GM10847 (cell line): ENCODE measurements around the gene HCFC1.

Source experiments
- POLR2A ChIP-seq: IDR thresholded peaks from 2 replicates; pipeline ENCODE4 v1.6.1; 2011; ENCODE audit not compliant: insufficient read length; ENCODE audit errors: extremely low read depth

The HCFC1 gene

DNA sequence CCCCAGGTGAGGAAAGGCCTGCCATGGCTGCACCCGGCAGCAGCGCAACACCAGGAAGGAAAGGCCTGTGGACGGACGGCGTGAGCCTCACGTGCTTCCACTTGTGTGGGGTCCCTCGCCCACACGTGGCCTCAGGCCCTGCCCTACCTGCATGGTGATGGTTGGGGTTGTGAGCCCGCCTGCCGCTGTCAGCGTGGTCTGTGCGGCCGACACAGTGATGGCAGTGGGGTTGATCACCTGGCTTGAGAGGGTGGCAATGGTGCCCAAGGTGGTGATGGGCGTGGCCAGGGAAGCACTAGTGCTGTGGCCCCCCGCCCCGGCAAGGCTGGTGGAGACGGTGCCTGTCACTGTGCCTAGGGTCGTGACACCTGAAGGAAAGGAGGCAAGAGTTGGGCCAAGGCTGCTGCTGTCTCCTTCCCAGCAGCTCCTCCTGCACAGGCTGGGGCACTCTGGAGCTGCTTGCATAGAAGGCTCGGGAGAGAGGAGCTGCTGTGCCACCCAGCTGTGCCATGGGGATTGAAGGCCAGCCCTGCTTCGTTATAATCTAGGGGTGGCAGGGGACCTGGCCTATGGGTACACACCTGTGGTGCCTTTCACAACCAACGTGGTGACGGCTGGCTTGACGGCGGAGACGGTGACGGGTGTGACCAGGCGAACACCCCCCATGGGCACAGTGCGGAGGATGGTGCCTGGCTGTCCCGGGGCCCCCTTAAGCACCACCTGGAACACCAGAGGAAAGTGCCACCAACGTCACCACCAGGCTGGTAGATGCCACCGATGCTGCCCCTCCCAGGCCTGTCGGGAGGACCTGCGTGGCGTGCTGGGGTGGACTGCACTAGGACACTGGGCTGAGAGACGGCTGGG is 15.3 kb downstream of the HCFC1 start:
- no peak for TF ChIP-seq POLR2A

DNA sequence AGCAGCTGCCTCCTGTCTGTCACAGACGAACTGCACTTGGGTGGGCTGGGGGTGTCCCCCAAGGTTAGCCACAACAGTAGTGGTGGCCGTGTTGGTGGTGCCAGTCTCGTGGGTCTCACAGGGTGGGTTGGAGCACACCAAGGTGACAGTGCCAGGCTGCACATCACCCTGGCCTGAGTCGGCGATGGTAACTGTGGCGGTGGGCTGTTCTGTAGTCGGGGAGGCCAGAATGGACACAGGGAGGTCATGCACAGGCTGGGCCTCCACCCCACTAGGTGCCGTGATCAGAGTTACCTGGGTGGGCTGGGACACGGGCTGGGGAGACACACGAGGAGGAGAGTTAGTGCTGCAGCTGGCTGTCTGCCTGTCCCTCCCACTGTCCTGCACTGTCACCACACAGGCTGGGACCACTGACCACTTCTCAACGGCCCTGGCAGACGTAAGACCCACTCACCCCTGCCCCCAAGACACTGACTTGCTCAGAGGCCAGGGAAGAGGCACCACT is 16.3 kb downstream of the HCFC1 start:
- TF ChIP-seq POLR2A = no peak

DNA sequence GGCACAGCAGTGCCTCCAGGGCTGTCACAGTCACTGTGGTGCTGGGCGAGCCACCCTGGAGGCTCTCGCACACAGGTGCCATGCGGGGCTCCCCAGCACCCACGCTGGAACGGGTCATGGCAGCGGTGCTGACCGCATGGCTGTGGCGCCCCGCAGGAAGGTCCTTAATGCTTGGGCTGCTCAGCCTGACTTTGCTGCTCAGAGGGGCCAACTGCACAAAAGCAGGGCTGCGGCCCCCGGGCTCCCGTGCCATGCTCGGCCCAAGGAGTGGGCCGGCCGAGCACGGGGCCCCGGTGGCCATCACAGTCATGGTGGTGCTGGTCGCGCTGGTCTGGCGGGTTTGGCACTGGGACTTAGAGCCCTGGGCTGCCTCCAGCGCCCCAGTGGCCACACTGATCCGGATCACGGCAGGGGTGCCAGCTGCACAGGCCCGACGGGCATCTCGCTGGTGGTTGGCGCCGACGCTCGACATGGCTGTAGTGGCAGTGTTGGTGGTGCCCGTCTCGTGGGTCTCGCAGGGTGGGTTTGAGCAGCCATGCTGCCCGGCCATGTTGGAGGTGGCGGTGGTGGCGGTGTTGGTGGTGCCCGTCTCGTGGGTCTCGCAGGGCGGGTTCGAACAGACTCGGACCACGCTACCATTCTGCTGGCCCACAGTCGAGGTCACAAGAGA is 16.9 kb downstream of the HCFC1 start:
- no peak for TF ChIP-seq POLR2A

DNA sequence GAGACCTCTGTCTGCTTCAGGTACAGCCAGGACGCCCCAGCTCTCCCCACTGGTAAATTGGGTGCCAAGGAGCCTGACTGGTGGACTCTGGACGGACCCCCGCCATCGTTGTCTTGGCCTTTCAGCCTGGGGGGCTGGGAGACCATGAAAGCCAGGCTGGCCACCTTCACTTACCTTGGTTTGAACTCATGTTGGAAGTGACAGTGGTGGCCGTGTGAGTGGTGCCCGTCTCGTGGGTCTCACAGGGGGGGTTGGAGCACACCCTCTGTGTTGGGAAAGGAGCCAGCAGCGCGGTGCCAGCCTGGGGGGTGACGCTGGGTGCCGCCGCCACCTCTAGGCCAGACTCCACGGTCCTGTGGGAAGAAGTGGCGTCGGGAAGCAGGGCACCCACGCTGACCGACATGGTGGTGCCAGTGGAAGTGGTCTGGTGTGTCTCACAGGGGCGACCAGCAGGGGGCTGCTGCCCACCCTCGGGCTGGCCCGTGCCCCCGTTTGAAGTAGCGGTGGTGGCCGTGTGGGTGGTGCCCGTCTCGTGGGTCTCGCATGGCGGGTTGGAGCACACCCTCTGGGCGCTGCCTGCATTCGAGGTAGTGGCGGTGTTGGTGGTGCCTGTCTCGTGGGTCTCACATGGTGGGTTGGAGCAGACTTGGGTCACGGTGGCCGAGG is 17.6 kb downstream of the HCFC1 start:
- no peak for TF ChIP-seq POLR2A

DNA sequence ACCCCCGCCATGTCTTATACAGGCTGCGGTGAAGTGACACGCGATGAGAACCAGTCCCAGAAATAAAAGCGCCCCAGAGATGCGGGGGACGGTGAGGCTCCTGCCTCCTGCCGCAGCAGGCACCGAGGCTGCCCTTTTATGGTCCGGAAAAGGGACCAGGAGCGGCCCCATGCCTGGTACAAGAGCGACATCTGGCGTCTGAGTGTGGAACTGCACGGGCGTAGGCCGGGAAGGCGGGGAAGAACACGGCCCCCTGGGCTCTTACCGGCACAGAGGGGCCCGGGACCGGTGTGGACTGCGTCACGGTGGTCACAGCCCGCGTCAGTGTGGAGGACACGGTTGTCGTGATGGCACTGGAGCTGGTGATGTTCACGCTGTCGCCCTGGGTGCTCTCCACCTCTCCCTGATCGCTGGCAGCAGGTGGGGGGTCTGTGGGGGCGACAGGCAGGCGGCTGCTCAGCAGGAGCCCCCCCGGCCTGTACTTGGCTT is 18.2 kb downstream of the HCFC1 start:
- TF ChIP-seq POLR2A = no peak

DNA sequence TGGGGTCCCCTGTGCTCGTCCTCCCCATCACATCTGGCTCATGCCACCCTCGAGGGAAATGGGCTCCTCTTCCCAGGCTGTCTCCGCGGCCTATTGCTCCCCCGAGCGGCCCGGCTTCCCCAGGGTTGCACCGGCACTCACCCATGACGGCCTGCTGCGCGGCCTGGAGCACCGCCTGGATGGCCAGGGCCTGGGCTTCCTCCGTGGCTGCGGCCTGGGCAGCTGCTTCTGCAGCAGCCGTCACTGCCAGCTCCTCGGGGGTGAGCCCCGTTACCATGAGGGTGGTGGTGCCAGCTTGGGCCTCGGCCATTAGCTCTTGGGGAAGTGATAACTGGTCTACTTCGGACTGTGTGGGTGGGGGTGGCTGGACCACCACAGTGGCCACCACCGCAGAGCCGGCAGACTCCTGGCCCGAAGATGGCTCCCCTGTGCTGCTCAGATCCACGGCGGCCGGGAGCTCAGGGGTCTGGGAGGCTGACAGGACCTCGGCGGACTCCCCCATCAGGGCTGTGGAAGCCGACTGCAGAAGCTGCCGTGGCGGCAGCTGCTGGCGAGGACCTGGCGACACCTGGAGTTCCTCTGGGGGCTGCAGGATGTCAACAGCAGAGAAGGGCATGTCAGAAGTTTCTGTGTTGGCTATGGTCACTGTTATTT is 19.1 kb downstream of the HCFC1 start:
- TF ChIP-seq POLR2A = no peak

DNA sequence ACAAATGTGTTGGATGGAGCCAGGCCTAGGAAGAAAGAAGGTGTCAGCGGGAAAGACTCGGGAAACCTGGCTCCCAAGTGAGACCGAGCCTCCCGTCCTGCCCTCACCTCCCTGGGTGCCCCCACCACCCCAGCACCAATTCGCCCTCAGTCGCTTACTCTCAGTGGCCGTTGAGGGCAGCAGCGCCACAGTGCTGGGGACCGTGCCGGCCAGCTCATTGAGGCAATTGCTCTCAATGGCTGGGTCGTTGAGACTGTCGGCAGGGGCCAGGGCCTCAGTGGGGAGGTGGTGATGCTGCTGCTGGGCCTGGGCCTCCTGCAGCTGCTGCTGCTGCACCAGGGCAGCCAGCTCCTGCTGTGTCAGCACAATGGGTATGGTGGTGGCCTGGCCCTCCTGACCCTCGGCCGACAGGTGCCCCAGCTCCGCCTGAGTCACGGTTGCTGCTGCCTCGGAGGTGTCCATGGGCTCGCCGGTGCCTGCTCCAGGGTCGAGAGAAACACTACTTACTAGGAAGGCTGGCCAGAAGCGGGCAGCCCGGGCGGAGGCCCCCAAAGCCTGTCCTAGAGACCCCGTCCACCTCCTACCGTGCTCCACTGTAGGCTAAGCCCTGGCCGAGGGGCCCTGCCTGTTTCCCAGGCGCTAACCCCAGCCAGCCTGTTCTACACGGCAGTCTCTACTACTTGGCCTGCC is 19.8 kb downstream of the HCFC1 start:
- no peak for TF ChIP-seq POLR2A

DNA sequence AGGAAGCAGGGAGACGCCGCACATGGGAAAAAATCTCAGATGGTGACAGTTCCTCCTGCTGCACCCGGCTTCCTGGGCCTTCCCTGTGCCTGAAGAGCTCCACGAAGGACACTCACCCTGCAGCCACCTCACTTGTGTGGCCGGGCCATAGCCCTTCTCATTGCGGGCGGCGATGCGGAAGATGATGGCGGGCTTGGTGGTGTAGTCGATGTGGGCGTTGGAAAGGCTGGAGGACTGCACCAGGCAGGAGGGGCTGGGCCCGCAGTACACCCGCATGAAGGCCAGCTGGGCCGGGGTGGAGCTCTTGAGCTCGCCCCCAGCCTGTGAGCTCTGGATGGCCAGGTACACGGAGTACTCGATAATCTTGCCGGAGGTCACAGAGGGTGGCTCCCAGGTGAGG is 21.5 kb downstream of the HCFC1 start:
- no peak for TF ChIP-seq POLR2A

DNA sequence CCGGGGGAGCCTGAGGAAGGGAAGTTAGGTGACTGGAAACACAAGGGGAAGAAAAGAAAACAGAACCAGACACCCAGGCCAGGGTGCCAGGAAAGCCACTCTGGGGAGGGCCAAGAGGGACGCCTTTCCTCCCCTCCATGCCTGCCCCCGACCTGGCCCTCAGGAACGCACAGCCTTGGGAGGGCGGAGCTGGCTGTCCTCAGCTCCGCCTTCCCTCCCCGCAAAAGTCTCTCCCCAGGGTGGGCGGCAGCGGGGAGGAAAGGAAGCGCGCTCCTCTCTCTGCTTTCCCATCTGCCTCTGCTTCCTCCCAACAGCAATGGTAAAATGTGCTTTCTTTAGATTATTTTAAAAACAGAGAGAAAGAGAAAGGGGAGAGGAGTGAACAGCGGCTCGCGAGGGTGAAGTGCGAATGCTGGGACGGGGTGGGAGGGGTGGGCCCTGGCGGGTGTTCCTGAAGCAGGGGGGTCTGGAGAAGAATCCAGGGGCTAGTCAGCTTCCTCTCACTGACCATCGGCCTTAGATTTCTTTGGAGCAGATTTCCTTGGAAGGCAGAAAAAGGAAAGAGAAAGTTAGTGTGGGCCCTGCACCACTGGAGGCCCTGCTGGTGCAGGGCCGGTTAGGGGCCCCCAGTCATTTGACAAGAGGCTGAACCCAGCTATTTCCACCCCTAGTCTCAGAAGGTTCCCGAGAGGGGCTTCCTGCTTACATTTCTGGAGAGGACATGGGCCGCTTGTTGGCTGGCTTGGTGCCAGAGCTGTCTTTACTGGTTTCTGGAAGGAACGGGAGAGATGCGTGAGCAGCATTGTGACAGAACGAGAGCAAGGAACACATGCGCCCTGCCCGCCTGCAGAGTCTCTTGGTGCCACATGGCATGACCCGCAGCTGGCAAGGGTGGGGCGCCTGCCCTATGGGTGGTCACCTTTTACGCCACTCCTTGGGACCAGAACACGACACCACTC is 22.5 kb downstream of the HCFC1 start:
- no peak for TF ChIP-seq POLR2A

DNA sequence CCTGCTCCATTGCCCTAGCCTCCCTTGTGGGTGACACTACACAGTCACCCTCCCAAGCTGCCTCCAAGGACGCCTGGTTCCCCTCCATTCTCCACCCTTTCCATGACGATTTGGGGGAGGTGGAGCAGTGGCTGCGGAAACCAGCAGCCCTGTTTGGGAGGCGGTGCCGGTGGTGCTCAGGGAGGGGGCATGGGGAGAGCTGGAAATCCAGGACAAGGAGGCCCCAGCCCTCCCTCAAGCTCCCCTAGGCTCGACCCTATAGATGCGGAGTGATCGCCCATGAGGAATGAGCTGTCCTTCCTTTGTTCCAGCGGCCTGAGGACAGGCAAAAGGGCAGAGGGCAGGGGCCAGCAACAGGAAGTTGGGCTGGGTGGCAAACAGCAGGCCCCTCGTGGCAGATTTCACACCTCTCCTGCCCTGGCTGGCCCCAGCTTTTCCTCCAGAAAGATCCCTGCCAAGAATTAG is 23.6 kb downstream of the HCFC1 start:
- no peak for TF ChIP-seq POLR2A

DNA sequence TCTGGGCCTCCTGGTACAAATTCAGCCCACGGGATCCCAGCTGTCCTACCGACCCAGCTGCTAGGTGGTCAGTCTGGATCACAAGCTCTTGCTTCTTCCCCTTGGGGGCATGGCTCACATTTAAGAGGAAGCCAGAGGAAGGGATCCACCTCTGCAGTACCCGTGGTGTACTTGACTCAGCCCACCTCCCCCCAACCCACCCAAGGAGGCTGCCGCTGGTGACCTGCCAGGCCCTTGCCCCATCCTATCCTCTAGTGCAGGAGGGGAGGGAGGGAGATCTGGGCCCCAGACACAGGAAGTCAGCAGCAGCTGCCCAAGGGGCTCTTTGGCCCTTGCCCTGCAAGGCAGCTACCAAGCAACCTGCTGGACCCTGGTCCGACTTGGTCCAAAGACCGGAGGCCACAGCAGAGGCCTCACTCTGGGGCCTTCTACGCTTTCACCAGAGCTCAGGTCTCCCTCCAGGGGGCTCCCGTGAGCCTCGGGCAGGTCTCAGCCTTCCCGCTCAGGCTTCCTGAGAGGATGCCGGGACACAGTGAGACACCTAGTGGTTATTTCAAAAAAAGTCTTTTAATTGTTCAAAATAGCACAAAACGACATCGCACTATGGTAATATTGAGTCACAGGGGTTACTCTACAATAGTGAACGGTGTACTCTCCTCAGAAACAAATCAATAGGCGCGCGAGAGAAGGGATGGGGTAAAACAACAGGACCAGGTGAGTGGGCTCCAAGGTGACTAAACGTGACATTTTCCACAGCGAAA is 24.4 kb downstream of the HCFC1 start:
- TF ChIP-seq POLR2A = no peak
